OCI-LY3 (cell line): ENCODE data around the gene TNFRSF19.

ENCODE experiments used
- EZH2phosphoT487 ChIP-seq: fragments of 200-600 bp; shearing (Covaris generic); IDR thresholded peaks from 2 replicates; pipeline ENCODE4 v1.6.1; 2018; ENCODE audit warnings: antibody characterized with exemption, mixed run types, low read depth
- TF ChIP-seq, protein P1 (sequence below): fragments of 200-600, 300-600 bp; sonication (generic); IDR thresholded peaks from 2 replicates; pipeline ENCODE4 v1.5.1; 2014; ENCODE audit warnings: antibody characterized with exemption, low read length, low read depth

GRCh38 chr13:23644126-23644419, 73.9 kb downstream of the TNFRSF19 start:
- TF ChIP-seq, protein P1, sequence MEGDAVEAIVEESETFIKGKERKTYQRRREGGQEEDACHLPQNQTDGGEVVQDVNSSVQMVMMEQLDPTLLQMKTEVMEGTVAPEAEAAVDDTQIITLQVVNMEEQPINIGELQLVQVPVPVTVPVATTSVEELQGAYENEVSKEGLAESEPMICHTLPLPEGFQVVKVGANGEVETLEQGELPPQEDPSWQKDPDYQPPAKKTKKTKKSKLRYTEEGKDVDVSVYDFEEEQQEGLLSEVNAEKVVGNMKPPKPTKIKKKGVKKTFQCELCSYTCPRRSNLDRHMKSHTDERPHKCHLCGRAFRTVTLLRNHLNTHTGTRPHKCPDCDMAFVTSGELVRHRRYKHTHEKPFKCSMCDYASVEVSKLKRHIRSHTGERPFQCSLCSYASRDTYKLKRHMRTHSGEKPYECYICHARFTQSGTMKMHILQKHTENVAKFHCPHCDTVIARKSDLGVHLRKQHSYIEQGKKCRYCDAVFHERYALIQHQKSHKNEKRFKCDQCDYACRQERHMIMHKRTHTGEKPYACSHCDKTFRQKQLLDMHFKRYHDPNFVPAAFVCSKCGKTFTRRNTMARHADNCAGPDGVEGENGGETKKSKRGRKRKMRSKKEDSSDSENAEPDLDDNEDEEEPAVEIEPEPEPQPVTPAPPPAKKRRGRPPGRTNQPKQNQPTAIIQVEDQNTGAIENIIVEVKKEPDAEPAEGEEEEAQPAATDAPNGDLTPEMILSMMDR = no peak
- TF ChIP-seq EZH2phosphoT487 = no peak
